Activated T-cell treated with anti-CD3 and anti-CD28 coated beads, Interleukin-2, amount 50 U/mL, for 48 hours (primary cell): ENCODE data around the gene SLC29A4.

Experiments used
- DNase-seq, 2 experiments: peaks; one replicate each; pipeline ENCODE4 v3.0.0-alpha.2; 2020

The SLC29A4 gene

GRCh38 chr7:5324961-5325360 is 42.2 kb downstream of the SLC29A4 start:
- DNase-seq: no peak

GRCh38 chr7:5330288-5330687 is 47.5 kb downstream of the SLC29A4 start:
- DNase-seq: no peak

GRCh38 chr7:5332579-5332978 is 49.8 kb downstream of the SLC29A4 start:
- DNase-seq: no peak

GRCh38 chr7:5333121-5334045 is 50.6 kb downstream of the SLC29A4 start:
- DNase-seq: no peak

GRCh38 chr7:5334671-5335070 is 51.9 kb downstream of the SLC29A4 start:
- no peak for DNase-seq

- DNase-seq: no peak
Measured at GRCh38 chr7:5337047-5337446, 54.3 kb downstream of the SLC29A4 start.

- DNase-seq: no peak
Measured at GRCh38 chr7:5339955-5340354, 57.2 kb downstream of the SLC29A4 start.

GRCh38 chr7:5342631-5343030 is 59.9 kb downstream of the SLC29A4 start:
- DNase-seq: no peak

- no peak for DNase-seq
Measured at GRCh38 chr7:5343884-5344283, 61.1 kb downstream of the SLC29A4 start.

- no peak for DNase-seq
Measured at GRCh38 chr7:5344342-5344741, 61.6 kb downstream of the SLC29A4 start.

GRCh38 chr7:5345171-5345570 is 62.4 kb downstream of the SLC29A4 start:
- DNase-seq: no peak

GRCh38 chr7:5345671-5346070 is 62.9 kb downstream of the SLC29A4 start:
- DNase-seq: no peak

- DNase-seq: no peak
Measured at GRCh38 chr7:5348134-5349004, 65.6 kb downstream of the SLC29A4 start.

- no peak for DNase-seq
Measured at GRCh38 chr7:5349005-5349380, 66.2 kb downstream of the SLC29A4 start.

GRCh38 chr7:5349437-5350173 is 66.9 kb downstream of the SLC29A4 start:
- no peak for DNase-seq

GRCh38 chr7:5350174-5350463 is 67.4 kb downstream of the SLC29A4 start:
- DNase-seq: no peak

GRCh38 chr7:5350600-5351385 is 68.0 kb downstream of the SLC29A4 start:
- no peak for DNase-seq

- DNase-seq: no peak
Measured at GRCh38 chr7:5351507-5352265, 68.9 kb downstream of the SLC29A4 start.

GRCh38 chr7:5352440-5353010 is 69.8 kb downstream of the SLC29A4 start:
- no peak for DNase-seq

GRCh38 chr7:5354460-5355232 is 71.9 kb downstream of the SLC29A4 start:
- DNase-seq: no peak
